EH (cell line): Measurements from ENCODE around the gene KBTBD13.

Source experiments
- DNase-seq: peaks from one replicate; pipeline ENCODE4 v3.0.0-alpha.2; 2015; ENCODE audit warnings: low read depth

KBTBD13 gene

GRCh38 chr15:65076486-65077290, at the start of gene KBTBD13:
TSS of gene KBTBD13 (plus strand) at chr15:65076746. CDS start at chr15:65076816, 70 bp downstream.
- no peak for DNase-seq

GRCh38 chr15:65026756-65027155, 49.8 kb upstream of the KBTBD13 start:
- DNase-seq: no peak

GRCh38 chr15:65027593-65027992, 49.0 kb upstream of the KBTBD13 start:
- DNase-seq: no peak

GRCh38 chr15:65028338-65028737, 48.2 kb upstream of the KBTBD13 start:
- no peak for DNase-seq

GRCh38 chr15:65028921-65029735, 47.4 kb upstream of the KBTBD13 start, which contains the start of gene MTFMT:
TSS of gene MTFMT (minus strand) at chr15:65029639. CDS start at chr15:65029613, 26 bp downstream.
- peak; percentile 82 for DNase-seq

- DNase-seq: no peak
These were observed 46.8 kb upstream of the KBTBD13 start for GRCh38 chr15:65029736-65030208.

GRCh38 chr15:65032801-65033537, 43.6 kb upstream of the KBTBD13 start:
- DNase-seq: peak; percentile 69

GRCh38 chr15:65033659-65034269, 42.8 kb upstream of the KBTBD13 start:
- DNase-seq: peak; percentile 60

- no peak for DNase-seq
These were observed 41.8 kb upstream of the KBTBD13 start for GRCh38 chr15:65034719-65035118.

- no peak for DNase-seq
These were observed 39.2 kb upstream of the KBTBD13 start for GRCh38 chr15:65037309-65037708.

GRCh38 chr15:65038428-65038827, 38.1 kb upstream of the KBTBD13 start:
- no peak for DNase-seq

GRCh38 chr15:65038836-65039235, 37.7 kb upstream of the KBTBD13 start:
- no peak for DNase-seq

GRCh38 chr15:65040461-65040860, 36.1 kb upstream of the KBTBD13 start:
- no peak for DNase-seq

GRCh38 chr15:65041787-65042186, 34.8 kb upstream of the KBTBD13 start:
- no peak for DNase-seq

GRCh38 chr15:65042776-65043327, 33.7 kb upstream of the KBTBD13 start:
- DNase-seq: no peak

GRCh38 chr15:65044218-65044617, 32.3 kb upstream of the KBTBD13 start:
- peak; percentile 48 for DNase-seq

GRCh38 chr15:65044724-65045481, 31.6 kb upstream of the KBTBD13 start, which contains the start of gene SLC51B:
TSS of gene SLC51B (plus strand) at chr15:65045387. CDS start at chr15:65050005, 4,618 bp downstream.
- no peak for DNase-seq

- DNase-seq: no peak
These were observed 28.3 kb upstream of the KBTBD13 start for GRCh38 chr15:65048241-65048640.

GRCh38 chr15:65049418-65049840, 27.1 kb upstream of the KBTBD13 start:
- peak; percentile 95 for DNase-seq

- peak; percentile 58 for DNase-seq
These were observed 26.3 kb upstream of the KBTBD13 start for GRCh38 chr15:65050270-65050669.
